Superior temporal gyrus (tissue), 1 donor: ENCODE measurements around the gene SP100.
"Not testable (repeated sequence)": the region's sequence is repeated elsewhere in the genome, so short reads cannot be mapped to it uniquely, and the experiment has no call there.

Experiments used
- DNase-seq: peaks from one replicate; pipeline ENCODE4 v3.0.0-alpha.2; 2016; ENCODE audit errors: extremely low spot score

SP100 gene

DNA sequence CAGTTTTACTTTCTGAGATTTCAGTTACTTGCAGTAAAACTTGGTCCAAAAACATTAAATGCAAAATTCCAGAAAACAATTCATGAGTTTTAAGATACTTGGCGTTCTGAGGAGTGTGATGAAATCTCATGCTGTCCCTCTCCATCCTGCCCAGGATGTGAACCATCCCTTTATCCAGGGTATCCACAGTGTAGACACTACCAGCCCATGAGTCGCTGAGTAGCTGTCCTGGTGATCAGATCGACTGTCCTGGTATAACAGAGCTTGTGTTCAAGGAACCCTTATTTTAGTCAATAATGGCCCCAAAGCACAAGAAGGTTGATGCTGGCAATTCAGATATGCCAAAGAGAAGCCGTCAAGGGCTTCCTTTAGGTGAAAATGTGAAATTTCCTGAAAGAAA, 3.2 kb downstream of the SP100 start:
- no peak for DNase-seq

DNA sequence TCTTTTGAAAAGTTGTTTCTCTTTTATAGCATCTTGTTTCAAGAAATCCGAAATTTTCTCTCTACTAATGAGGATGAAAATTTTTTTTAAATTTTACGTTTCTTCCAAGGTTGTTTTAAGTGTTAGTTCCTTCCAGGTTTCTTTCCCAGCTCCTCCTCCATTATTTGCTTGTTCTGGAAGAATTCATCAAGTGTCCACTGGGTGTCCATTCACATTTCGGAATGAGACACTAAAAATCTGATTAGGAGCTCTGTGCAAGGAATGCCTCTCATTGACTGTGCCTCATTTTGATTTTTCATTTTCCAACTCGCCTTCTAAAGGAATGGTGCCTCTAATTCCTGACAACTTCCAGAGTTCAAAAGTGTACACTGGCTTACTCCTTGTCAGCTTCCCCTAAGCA, 6.1 kb downstream of the SP100 start:
- DNase-seq, result no peak

DNA sequence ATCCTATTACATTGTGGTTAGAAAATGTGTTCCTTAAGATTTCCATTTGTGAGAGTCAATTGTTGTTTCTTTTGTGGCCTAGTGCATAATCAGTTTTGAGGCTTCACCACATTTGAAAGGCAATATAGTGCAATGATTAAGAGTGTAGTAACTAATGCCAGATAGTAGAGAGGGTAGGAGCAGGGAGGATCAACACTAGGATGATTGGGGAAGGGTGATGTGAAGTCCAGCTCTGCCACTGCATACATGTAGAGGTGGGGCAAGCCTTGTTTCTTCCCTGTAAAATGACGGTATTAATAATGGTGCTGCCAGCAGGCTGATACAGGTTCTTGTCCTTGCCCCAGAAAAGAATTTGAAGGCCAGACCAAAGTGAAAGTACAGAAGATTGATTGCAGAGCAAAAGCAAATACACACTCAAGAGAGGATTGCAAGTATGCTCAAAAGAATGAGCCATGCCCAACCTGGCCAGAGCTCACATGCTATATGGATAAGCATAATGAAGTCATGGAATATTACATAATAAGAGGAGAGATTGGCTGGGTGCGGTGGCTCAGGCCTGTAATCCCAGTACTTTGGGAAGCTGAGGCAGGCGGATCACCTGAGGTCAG, 8.0 kb downstream of the SP100 start:
- no peak for DNase-seq

DNA sequence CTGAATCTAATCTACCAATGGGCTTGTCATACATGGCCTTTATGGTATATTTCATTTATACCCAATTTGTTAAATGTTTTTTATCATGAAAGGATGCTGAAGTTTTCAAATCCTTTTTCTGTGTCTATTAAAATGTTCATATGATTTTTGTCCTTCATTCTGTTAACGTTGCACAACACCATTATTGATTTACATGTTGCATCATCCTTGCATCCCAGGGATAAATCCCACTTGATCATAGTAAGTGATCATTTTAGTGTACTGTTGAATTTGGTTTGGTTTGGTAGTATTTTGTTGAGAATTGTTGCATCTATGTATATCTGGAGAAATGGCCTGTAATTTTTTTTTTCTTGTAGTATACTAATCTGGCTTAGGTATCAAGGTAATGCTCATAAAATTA, 9.4 kb downstream of the SP100 start:
- no peak for DNase-seq

DNA sequence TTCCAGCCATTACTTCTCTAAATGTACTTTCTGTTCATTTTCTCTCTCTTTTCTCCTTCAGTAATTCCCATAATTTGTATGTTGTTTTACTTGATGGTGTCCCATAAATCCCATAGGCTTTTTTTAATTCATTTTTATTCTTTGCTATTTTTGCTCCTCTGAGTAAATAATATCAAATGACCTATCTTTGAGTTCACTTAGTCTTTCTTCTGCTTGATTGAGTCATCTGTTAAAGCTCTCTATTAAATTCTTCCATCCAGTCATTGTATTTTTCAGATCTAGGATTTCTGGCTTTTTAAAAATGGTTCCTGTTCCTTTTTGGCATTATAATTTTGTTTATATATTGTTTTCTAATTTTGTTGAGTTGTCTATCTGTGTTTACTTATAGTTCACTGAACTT, 13.5 kb downstream of the SP100 start:
- DNase-seq, result no peak

DNA sequence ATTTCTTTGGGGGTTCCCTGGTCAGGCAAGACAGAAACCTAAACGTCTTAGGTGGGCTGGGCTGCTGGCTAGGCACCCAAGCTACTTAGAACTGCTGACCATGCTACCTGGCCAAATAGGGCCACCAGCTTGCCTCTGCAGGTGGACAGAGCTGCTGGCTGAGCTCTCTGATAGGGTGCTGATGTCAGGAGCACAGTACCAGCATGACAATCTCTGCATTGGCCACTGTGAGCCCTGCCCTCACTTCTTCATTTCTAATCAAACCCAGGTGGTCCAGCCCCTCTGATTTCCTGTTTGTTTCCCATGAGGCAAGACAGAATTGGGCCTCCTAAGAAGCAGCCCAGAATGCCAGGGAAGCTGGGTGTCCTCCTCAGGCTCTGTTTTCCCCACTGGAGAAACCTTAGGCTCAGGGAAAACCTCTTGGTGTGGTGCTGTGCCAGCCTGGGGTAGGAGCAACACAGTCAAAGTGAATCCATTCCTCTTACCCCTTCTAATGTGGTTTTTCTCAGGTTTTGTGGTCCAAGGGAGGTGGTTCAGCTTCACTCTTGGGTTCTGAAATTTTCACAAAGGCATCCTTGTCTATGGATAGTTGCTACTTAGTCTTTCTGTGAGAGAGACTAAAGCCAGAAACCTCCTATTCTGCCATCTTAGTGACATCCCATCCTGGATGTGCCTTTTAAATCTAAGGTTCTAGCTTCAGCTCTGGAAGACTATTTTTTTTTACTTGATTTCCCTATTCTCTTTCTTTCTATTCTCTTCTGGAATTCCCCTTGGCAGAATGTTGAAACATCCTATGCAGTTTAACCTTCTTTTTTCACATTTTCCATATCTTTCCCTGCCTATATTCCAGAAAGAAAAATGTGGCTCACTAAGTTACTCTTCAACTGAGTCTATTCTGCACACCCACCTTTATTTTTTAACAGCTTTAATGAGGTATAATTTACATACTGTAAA, 15.2 kb downstream of the SP100 start:
- DNase-seq, result no peak

DNA sequence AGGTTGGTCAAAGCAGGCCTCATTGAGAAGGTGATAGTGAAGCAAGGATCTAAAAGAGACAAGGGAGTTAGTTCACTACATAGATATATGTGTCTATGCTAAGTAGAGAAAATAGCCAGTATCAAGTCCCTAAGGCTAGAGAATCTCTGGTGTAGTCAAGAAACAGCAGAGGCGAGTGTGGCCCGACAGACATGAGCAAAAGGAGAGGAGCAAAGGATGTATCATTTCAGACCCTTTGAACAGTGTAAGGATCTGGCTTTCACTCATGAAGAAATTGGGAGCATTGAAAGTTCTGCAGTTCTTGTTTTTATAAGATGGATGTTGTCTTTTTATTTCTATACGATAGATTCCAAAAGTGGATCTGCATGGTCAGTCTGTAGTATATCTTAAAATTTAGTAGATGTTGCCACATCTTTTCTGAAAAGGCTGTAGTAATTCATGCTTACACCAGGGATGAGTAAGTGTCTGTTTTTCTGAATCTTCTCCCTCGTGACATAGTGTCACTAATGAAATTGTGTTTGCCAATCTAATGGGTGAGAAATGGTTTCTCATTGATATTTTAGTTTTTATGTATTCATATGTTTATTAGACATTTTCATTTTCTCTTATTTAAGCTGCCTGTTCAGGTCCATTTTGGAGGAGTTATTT, 18.8 kb downstream of the SP100 start:
- DNase-seq, result no peak

DNA sequence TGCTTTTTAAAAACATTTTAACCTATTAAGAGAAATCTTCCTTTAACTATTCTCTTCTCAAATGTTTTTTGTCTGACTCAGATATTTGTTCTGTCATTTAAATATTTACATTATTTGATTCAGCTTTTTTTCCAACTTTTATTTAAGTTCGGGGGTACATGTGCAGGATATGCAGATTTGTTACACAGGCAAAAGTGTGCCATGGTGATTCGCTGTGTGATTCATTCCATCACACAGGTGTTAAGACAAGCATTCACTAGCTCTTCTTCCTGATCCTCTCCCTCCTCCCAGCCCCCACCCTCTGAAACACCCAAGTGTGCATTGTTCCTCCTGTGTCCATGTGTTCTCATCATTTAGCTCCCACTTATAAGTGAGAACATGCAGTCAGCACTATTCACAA, 19.4 kb downstream of the SP100 start:
- DNase-seq, result no peak

DNA sequence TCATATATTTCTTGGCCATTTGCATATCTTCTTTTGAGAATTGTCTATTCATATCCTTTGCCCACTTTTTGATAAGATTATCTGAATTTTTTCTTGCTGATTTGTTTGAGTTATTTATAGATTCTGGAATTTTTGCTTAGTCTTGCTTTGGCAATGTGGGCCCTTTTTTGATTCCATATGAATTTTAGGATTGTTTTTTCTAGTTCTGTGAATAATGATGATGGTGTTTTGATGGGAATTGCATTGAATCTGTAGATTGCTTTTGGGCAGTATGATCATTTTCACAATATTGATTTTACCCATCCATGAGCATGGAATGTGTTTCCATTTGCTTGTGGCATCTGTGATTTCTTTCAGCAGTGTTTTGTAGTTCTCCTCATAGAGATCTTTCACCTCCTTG, 23.1 kb downstream of the SP100 start:
- not testable (repeated sequence) for DNase-seq

- no peak for DNase-seq
Measured at GRCh38 chr2:230439590-230439989, 23.6 kb downstream of the SP100 start.

GRCh38 chr2:230441227-230441897, 25.4 kb downstream of the SP100 start:
- DNase-seq, result no peak

GRCh38 chr2:230443541-230443940, 27.5 kb downstream of the SP100 start:
- DNase-seq, result no peak

DNA sequence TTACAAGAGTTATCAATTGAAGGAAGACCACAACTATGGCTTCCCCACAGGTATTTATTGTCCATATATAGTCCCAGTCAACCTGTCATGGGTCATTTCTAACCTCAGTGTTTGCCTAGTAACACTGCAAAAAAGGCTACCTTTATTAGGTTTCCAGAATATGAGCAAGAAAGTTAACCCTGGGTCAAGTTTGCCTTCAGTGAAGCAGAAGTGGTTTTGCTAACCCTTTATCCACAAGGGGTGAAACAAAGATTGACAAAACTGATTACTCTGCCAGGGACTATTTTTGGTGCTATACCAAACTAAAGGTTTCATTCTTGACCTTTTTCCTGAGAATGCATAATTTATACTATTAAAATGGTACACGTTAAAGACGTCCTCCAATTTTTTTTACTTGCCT, 28.8 kb downstream of the SP100 start:
- no peak for DNase-seq

DNA sequence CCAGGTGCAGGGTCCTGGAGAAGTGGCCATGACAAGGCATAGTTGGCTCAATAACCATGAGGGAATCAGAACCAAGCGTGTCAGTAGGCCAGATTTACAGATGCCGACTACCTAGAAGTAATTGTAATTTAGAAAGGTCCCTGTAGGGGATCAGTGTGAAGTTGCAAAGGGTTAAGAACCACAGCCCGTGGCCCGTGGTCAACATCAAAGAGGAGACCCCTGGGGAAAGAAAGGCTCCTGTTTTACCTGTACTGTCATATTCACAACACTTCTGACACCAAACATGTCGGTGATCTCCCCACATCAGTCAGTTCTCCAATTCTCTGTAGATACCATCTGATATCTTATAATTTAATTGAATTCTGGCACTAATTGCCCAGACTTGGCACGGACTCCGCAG, 31.0 kb downstream of the SP100 start:
- DNase-seq, result no peak

GRCh38 chr2:230447455-230448451, 31.8 kb downstream of the SP100 start:
- DNase-seq, result peak; percentile 13

- DNase-seq, result no peak
Measured at GRCh38 chr2:230449901-230450467, 34.0 kb downstream of the SP100 start.

GRCh38 chr2:230453006-230453405, 37.0 kb downstream of the SP100 start:
- no peak for DNase-seq

DNA sequence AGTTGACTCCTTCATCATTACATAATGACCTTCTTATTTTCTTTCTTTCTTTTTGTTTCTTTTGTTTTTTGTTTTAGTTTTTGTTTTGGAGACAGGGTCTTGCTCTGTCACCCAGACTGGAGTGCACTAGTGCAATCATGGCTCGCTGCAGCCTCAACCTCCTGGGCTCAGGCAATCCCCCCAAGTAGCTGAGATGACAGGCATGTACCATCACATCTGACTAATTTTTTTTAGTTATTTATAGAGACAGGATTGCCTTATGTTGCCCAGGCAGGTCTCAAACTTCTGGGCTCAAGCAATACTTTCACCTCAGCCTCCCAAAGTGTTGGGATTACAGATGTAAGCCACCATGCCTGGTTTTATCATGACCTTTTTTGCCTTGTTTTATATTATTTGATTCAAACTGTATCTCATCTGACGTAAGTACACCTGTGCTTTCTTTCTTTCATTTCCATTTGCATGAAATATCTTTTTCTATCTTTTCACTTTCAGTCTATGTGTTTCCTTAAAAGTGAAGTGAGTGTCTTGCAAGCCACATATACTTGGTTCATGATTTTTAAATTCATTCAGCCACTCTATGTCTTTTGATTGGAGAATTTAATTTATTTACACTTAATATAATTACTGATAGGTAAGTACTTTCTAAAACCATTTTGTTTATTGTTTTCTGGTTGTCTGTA, 39.1 kb downstream of the SP100 start:
- no peak for DNase-seq

- DNase-seq, result peak; percentile 11
Measured at GRCh38 chr2:230457073-230457768, 41.2 kb downstream of the SP100 start.
